ENCODE data around the gene FBXO5. TPM values are rescaled to one million over a fixed set of nuclear protein-coding genes. Genes with fewer than 3 reads are reported as not detected.
"Not testable (repeated sequence)": the region's sequence is repeated elsewhere in the genome, so short reads cannot be mapped to it uniquely, and the experiment has no call there.

Gene FBXO5
- total and polyA plus RNA-seq, 9 of the 15 experiments (the other 6 are each of a cell fraction or from before 2014, with no cell fraction given) = 17.8 to 89.3 (median 62.9) TPM

GRCh38 chr6:152999538-152999937 lies 16.7 kb upstream of the FBXO5 start:
- FAIRE-seq = not testable (repeated sequence)
- 0 out of 2 replicates have a peak overlapping the region, but pooled peaks have one; percentile 1 for H3K4me3 ChIP-seq

More at GRCh38 chr6:152999538-152999937, 16.7 kb upstream of the FBXO5 start:
- intact Hi-C loops (cut with micrococcal nuclease); H3K9me3 ChIP-seq (replicated peaks; ENCODE audit: control insufficient read depth, insufficient read depth, low read depth, low read length); H4K20me1 ChIP-seq (replicated peaks; ENCODE audit: control insufficient read depth, insufficient read depth, low read length); DNase-seq (ENCODE audit: extremely low read depth in 1 of 4, low spot score in 3 of 4); ATAC-seq; BruUV-seq (replicated peaks); H3K9me1 ChIP-seq (ENCODE audit: control insufficient read depth, insufficient read depth, low read length); H3K27me3 ChIP-seq (ENCODE audit: control insufficient read depth in 2 of 2, insufficient read depth in 2 of 2, low read length in 2 of 2); CTCF ChIA-PET (ENCODE audit: low intra/inter-chr PET ratio); H2AFZ ChIP-seq (ENCODE audit: low read depth, low read length); H3K9ac ChIP-seq (ENCODE audit: insufficient read depth in 1 of 2, low read depth in 2 of 2, low read length in 2 of 2); H3K4me1 ChIP-seq (replicated peaks in 1 of 2; ENCODE audit: control insufficient read depth in 2 of 2, insufficient read depth in 2 of 2, low read length in 2 of 2); TF ChIP-seq ATF1 (CRISPR knock-in tag; IDR thresholded peaks at IDR 0.05): not testable (repeated sequence)
- peak overlapping the region; percentile 25; the same call in 2 of the 3 replicates for H3K27ac ChIP-seq (ENCODE audit: extremely low read depth, low read depth, low read length)
- peak overlapping the region; percentile 43 for H3K4me2 ChIP-seq (ENCODE audit: insufficient read depth, low read length)
- H3K36me3 ChIP-seq (ENCODE audit: control insufficient read depth, insufficient read depth, low read length) = peaks cover 67% of the 10 kb centered on the region
- TF ChIP-seq ZNF431 (CRISPR knock-in tag; IDR thresholded peaks at IDR 0.05) (peak; percentile 96), CHAMP1 (IDR thresholded peaks at IDR 0.05) (peak; percentile 91), YY1 (IDR thresholded peaks at IDR 0.05; ENCODE audit: borderline replicate concordance in 1 of 3, control insufficient read depth in 1 of 3, extremely low read depth in 1 of 3, insufficient read depth in 3 of 3, insufficient read length in 1 of 3, insufficient replicate concordance in 2 of 3, low read depth in 1 of 3, low read length in 2 of 3) (peak in 1 of 3 experiments; percentile 24), ZNF280A (IDR thresholded peaks at IDR 0.05; ENCODE audit: low read depth, partially characterized antibody) (peak; percentile 52), CC2D1A (IDR thresholded peaks at IDR 0.05) (peak; percentile 66; the same call in 1 of the 2 replicates), TRIM28 (IDR thresholded peaks at IDR 0.05) (peak; percentile 65), CBX5 (IDR thresholded peaks at IDR 0.05; ENCODE audit: borderline replicate concordance, low read depth) (0 out of 2 replicates have a peak, but pooled peaks have one; percentile 47), ZFP36 (IDR thresholded peaks at IDR 0.05; ENCODE audit: low read depth, low read length, partially characterized antibody) (peak; percentile 84), ZNF766 (CRISPR knock-in tag; conservative IDR thresholded peaks at IDR 0.05) (peak; percentile 80), CBX3 (IDR thresholded peaks at IDR 0.05; ENCODE audit: borderline replicate concordance in 1 of 2, low read length in 2 of 2) (peak in 1 of 2 experiments; percentile 73; a peak in 1 of 3 replicates), TRIM24 (IDR thresholded peaks at IDR 0.05) (peak; percentile 75 to 83), MNT (conservative IDR thresholded peaks at IDR 0.05) (peak in 1 of 2 experiments; percentile 27; a peak in 3 of 4 replicates), ATF1 (tag; IDR thresholded peaks at IDR 0.05) (0 out of 2 replicates have a peak, but pooled peaks have one; percentile 18)
- in situ Hi-C loops (cut with MboI) = loop anchor here (25.0 kb wide), 2 partner anchors 1513 to 1587 kb away; partner anchors contain the start of gene CNKSR3
- H3K79me2 ChIP-seq (ENCODE audit: control insufficient read depth, insufficient read depth, low read length) = peaks cover 97% of the 10 kb centered on the region
- 14% methylated on average over 2 of the region's 2 CpGs for WGBS (ENCODE audit: insufficient coverage, low coverage, missing lambda C conversion rate)
- POLR2A ChIA-PET = interaction anchor here (3.5 kb wide), 1 partner anchor 15 kb away, joined by 37 read pairs; the partner anchor contains the start of gene FBXO5
